ENCODE data around the gene PPP1R1C.

DNA sequence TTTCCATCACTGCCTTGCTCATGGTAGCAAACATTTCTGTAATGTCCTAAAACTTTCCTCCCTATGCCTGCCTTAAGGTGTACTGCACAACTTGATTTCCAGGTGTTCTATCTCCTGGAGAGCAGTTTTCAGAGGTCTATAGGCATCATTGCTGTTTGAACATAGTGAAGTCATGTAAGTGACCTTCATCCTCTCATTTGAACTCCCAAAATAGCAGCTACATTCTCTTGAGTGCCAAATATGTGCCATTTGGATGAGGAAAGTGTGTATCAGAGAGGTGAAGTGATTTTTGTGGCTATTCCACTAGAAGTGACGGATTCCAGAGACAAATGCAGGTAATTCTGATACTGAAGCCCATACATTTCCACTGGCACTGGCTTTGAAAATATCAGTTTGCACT, 3.4 kb downstream of the PPP1R1C start:
- TF ChIP-seq, protein P1, sequence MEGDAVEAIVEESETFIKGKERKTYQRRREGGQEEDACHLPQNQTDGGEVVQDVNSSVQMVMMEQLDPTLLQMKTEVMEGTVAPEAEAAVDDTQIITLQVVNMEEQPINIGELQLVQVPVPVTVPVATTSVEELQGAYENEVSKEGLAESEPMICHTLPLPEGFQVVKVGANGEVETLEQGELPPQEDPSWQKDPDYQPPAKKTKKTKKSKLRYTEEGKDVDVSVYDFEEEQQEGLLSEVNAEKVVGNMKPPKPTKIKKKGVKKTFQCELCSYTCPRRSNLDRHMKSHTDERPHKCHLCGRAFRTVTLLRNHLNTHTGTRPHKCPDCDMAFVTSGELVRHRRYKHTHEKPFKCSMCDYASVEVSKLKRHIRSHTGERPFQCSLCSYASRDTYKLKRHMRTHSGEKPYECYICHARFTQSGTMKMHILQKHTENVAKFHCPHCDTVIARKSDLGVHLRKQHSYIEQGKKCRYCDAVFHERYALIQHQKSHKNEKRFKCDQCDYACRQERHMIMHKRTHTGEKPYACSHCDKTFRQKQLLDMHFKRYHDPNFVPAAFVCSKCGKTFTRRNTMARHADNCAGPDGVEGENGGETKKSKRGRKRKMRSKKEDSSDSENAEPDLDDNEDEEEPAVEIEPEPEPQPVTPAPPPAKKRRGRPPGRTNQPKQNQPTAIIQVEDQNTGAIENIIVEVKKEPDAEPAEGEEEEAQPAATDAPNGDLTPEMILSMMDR (IDR thresholded peaks at IDR 0.05) = no peak
- TF ChIP-seq POLR2A (IDR thresholded peaks at IDR 0.05) = no peak
